Immature natural killer cell (primary cell): ENCODE measurements around the gene CASK. TPM values are rescaled to one million over a fixed set of nuclear protein-coding genes. Genes with fewer than 3 reads are reported as not detected.

ENCODE experiments used
- DNase-seq, 3 donors: peaks; one replicate each; pipeline ENCODE4 v3.0.0; 2022; ENCODE audit warnings: mixed read lengths in 1 of 3
- H3K27ac Mint-ChIP-seq, 6 donors: one replicate each; pipeline ENCODE4 v1.8.0; 2020; ENCODE audit warnings: mixed read lengths in 6 of 6, mild to moderate bottlenecking in 5 of 6, inconsistent platforms in 4 of 6, moderate library complexity in 3 of 6
- H3K27me3 Mint-ChIP-seq, 3 donors: one replicate each; pipeline ENCODE4 v1.8.0; 2020 to 2021; ENCODE audit warnings: low read depth in 3 of 3, mild to moderate bottlenecking in 3 of 3, mixed read lengths in 3 of 3, moderate library complexity in 3 of 3, inconsistent platforms in 1 of 3
- H3K36me3 Mint-ChIP-seq, 3 donors: one replicate each; pipeline ENCODE4 v1.8.0; 2020; ENCODE audit warnings: mixed read lengths in 3 of 3, inconsistent platforms in 2 of 3, mild to moderate bottlenecking in 2 of 3
- H3K4me1 Mint-ChIP-seq, 2 donors: one replicate each; pipeline ENCODE4 v1.8.0; 2020; ENCODE audit warnings: inconsistent platforms in 2 of 2, mild to moderate bottlenecking in 2 of 2, mixed read lengths in 2 of 2, moderate library complexity in 1 of 2
- H3K4me3 Mint-ChIP-seq, 5 donors: one replicate each; pipeline ENCODE4 v1.8.0; 2020; ENCODE audit warnings: mild to moderate bottlenecking in 5 of 5, mixed read lengths in 5 of 5, inconsistent platforms in 3 of 5, moderate library complexity in 3 of 5
- H3K9me3 Mint-ChIP-seq, 6 donors: one replicate each; pipeline ENCODE4 v1.8.0; 2020; ENCODE audit warnings: mild to moderate bottlenecking in 6 of 6, mixed read lengths in 6 of 6, inconsistent platforms in 4 of 6, moderate library complexity in 3 of 6
- polyA plus RNA-seq, 3 donors: library from polyadenylated mRNA; unstranded; fragments of 300-500 nt; fragmentation: Illumina TruSeq; gene quantifications; one replicate each; pipeline ENCODE4 v1.2.3, GENCODE V29; 2021

CASK gene
- polyA plus RNA-seq, 3 donors from 2014 or later, result 3.0 to 7.0 (median 3.2) TPM

DNA sequence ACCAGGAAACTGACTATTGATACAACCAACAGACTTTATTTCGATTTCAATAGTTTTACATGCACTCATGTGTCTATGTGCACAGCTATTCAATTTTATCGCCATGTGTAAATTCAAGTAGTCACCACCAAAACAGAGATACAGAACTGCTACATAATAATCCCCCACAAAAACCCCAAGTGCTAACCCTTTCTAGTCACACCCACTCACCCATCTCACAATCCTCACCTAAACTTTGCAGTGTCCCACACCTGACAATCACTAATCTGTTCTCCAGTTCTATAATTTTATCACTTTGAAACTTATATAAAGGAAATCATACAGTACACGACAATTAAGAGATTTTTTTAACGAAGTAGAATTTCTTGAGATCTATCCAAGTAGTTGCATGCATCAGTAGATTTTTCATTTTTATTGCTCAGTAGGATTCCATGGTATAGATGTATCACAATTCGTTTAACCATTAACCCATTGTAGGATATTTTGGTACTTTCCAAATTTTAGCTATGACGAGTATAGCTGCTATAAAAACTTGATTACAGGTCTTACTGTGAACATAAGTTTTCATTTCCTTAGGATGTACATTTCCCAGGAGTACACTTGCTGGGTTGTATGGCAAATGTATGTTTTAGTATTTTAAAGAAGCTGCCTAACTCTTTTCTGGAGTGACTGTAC lies 85.9 kb downstream of the CASK start:
- H3K4me3 Mint-ChIP-seq, result peak overlapping the region in 1 of 5 donors; percentile 25
- no peaks in the 10 kb centered on the region for H3K27me3 Mint-ChIP-seq
- no peak for DNase-seq
- no peak overlapping the region for H3K27ac Mint-ChIP-seq
- H3K36me3 Mint-ChIP-seq, result peaks cover 0 to 6% (median 3%) of the 10 kb centered on the region in 3 donors
- H3K9me3 Mint-ChIP-seq, result peaks cover 0 to under 1% (median 0%) of the 10 kb centered on the region in 6 donors
- H3K4me1 Mint-ChIP-seq, result peaks cover 4 to 15% of the 10 kb centered on the region in 2 donors

DNA sequence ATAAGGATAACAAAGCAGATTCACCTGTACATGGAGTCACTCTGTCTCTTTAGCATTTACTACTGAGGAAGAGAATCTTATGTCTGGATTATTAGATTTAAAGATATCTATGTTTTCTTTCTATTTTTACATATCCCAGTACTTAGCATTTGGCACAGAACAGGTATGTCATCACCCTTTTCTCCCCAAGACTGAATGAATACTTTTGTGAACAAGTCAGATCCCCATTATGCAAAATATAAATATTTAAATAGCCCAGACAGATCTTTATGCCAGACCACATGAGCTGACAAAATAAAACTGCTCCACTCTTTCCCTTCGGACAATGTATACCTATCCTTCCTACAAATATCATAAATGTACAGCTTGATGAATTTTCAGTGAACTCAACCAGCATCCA lies 94.5 kb downstream of the CASK start:
- peaks cover 2 to 15% of the 10 kb centered on the region in 2 donors for H3K4me1 Mint-ChIP-seq
- H3K27me3 Mint-ChIP-seq, result peaks cover 0 to 3% (median 0%) of the 10 kb centered on the region in 3 donors
- no peak overlapping the region for H3K27ac Mint-ChIP-seq
- no peak for DNase-seq
- H3K36me3 Mint-ChIP-seq, result no peaks in the 10 kb centered on the region
- H3K9me3 Mint-ChIP-seq, result no peaks in the 10 kb centered on the region
- no peak overlapping the region for H3K4me3 Mint-ChIP-seq

DNA sequence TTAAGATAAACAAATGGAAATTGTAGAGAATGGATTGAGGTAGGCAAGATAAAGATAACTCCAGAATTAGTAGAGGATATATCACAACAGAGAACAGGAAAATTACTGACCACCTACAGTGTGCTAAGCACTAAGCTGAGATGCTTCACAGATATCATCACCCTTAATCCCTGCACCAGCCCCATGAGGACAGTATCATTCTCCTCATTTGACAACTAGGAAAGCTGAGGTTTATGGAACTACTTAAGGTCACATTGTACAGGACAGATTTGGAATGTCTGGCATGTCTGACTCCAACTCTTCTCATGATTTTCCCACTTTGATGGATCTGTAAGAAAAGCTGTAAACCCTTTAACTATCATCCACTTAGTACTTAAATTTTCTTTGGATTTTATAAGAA lies 95.5 kb downstream of the CASK start:
- no peak for DNase-seq
- Mint-ChIP-seq H3K36me3 (peaks cover 0 to under 1% (median 0%) of the 10 kb centered on the region in 3 donors), H3K27ac (no peak overlapping the region), H3K9me3 (no peaks in the 10 kb centered on the region), H3K27me3 (peaks cover 0 to 3% (median 0%) of the 10 kb centered on the region in 3 donors), H3K4me3 (no peak overlapping the region), H3K4me1 (peaks cover 2 to 15% of the 10 kb centered on the region in 2 donors)

DNA sequence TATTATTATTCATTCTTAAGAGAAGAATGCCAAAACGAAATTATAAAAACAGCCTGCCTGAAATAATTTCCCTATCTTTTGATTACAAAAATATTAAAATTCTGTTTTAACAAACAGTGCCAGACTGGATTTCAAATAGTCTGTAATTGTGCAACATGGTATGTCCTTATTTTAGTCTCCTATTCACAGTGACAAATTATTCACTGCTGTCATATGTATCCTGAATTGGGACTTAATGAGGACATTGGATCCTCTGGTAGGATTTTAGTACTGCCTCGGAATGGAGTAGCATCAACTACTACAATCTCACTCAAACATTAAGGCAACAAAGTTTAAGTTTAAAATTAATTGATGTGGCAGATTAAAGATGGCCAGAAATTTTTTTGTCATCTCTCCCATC lies 97.6 kb downstream of the CASK start:
- DNase-seq, result no peak
- peaks cover 0 to 4% (median 0%) of the 10 kb centered on the region in 3 donors for H3K36me3 Mint-ChIP-seq
- H3K4me3 Mint-ChIP-seq, result no peak overlapping the region
- no peaks in the 10 kb centered on the region for H3K9me3 Mint-ChIP-seq
- H3K27me3 Mint-ChIP-seq, result peaks cover 0 to 3% (median 0%) of the 10 kb centered on the region in 3 donors
- peaks cover under 1 to 11% of the 10 kb centered on the region in 2 donors for H3K4me1 Mint-ChIP-seq
- no peak overlapping the region for H3K27ac Mint-ChIP-seq

DNA sequence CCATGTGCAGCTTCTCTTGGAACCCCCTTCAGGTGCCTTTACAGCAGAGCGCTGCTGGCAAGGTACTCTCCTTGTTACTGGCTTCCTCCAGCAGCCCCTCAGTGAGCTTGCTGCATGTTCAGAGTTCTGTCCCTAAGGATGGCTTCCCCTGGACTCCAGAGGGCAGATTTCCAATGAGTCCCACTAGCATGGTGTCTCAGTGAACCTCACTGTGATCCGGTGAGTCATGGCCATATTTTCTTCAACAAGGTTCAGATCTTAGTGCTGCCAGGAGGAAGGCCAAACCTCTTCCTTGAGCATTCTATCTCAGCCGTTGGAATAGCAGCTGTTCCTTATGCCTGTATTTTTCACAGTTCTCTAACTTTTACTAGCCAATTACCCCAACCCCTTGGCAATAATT lies 98.8 kb downstream of the CASK start:
- DNase-seq, result no peak
- Mint-ChIP-seq H3K36me3 (peaks cover 0 to 4% (median 0%) of the 10 kb centered on the region in 3 donors), H3K9me3 (no peaks in the 10 kb centered on the region), H3K27ac (no peak overlapping the region), H3K4me1 (peaks cover 0 to 10% of the 10 kb centered on the region in 2 donors), H3K4me3 (no peak overlapping the region), H3K27me3 (peaks cover 0 to 3% (median 0%) of the 10 kb centered on the region in 3 donors)

DNA sequence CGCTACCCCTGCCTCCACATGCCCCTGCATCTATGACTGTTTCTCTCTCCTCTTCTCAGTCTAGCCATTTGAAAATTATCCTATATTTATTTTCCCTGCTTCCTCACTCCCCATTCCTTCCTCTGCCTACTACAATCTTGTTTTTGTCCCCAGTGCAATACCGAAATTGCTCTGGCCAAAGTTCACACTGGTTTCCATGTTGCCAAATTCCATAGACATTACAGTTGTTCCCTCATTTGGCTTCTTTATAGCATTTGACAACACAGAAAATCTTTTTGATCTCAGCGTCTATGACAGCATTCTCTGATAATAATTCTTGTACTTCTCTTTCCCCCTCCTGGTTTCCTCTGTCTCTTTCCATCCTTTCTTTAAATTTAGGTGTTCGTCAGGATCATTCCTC lies 100.0 kb downstream of the CASK start:
- Mint-ChIP-seq H3K9me3 (no peaks in the 10 kb centered on the region), H3K27me3 (peaks cover 0 to 3% (median 0%) of the 10 kb centered on the region in 3 donors), H3K36me3 (peaks cover 0 to 4% (median 0%) of the 10 kb centered on the region in 3 donors), H3K4me3 (no peak overlapping the region), H3K27ac (no peak overlapping the region), H3K4me1 (no peaks in the 10 kb centered on the region)
- no peak for DNase-seq

DNA sequence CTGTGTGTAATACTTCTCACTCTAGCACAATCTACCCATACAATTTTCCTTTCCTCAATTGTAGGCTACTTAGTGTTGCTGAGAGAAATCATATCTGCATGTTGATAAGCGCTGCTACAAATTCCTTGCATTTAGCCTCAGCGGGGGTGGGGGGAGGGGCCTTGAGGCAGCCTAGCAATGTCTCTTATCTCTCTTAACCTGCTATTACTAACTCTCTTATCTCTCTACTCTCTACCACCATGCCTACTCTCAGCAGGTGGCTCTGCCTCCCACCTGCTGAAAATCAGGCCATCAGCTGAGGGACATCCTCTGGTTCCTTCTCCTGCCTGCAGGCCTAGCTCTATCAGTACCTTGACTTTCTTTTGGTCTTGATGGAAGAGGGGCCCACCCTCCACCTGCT lies 100.5 kb downstream of the CASK start:
- Mint-ChIP-seq H3K4me1 (no peaks in the 10 kb centered on the region), H3K9me3 (no peaks in the 10 kb centered on the region)

DNA sequence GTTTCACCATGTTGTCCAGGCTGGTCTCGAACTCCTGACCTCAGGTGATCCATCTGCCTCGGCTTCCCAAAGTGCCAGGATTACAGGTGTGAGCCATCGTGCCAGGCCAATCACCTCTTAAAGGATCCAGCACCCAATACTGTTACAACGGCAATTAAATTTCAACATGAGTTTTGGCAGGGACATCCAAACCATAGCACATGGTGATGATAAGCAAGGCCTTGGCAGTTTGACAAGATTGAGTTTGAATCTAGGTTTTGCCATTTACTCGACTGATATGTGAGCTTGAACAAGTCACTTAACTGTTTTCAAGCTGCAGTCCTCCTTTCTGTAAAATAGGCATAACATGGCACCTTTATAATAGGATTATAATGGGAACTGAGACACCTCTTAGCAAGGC lies 115.3 kb downstream of the CASK start:
- no peak for DNase-seq
- peaks cover 3 to 14% of the 10 kb centered on the region in 2 donors for H3K4me1 Mint-ChIP-seq
- no peak overlapping the region for H3K4me3 Mint-ChIP-seq

More for the DNA sequence above, 100.5 kb downstream of the CASK start:
- Mint-ChIP-seq H3K36me3 (peaks cover 0 to 4% (median 0%) of the 10 kb centered on the region in 3 donors), H3K27ac (no peak overlapping the region), H3K27me3 (peaks cover 0 to 3% (median 2%) of the 10 kb centered on the region in 3 donors), H3K4me3 (no peak overlapping the region)
- DNase-seq, result no peak

DNA sequence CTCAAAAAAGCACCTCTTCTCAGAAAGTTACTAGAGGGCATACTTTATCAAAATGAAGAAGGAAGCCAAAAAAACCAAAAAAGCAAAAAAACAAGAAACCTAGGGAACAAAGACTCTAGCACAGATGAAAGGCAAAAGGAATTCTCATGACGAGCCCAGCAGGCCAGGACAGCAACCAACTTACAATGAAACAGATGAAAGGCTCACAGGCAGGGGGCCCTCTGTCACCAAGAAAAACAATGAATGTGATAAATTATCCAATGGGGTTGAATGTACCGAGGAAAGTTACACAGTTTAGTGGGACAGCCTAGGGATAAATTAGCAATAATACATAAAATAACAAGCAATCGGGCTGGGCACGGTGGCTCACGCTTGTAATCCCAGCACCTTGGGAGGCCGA lies 120.4 kb downstream of the CASK start:
- H3K27ac Mint-ChIP-seq, result no peak overlapping the region
- peaks cover 0 to 4% (median 0%) of the 10 kb centered on the region in 3 donors for H3K27me3 Mint-ChIP-seq
- DNase-seq, result no peak
- H3K36me3 Mint-ChIP-seq, result peaks cover 0 to 4% (median 0%) of the 10 kb centered on the region in 3 donors
- H3K4me1 Mint-ChIP-seq, result peaks cover 5 to 18% of the 10 kb centered on the region in 2 donors
- H3K9me3 Mint-ChIP-seq, result no peaks in the 10 kb centered on the region
- no peak overlapping the region for H3K4me3 Mint-ChIP-seq

More for the DNA sequence above, 115.3 kb downstream of the CASK start:
- Mint-ChIP-seq H3K9me3 (peaks cover 0 to 3% (median 0%) of the 10 kb centered on the region in 6 donors), H3K36me3 (peaks cover 0 to 4% (median 0%) of the 10 kb centered on the region in 3 donors), H3K27me3 (peaks cover 0 to 2% (median 0%) of the 10 kb centered on the region in 3 donors), H3K27ac (no peak overlapping the region)

DNA sequence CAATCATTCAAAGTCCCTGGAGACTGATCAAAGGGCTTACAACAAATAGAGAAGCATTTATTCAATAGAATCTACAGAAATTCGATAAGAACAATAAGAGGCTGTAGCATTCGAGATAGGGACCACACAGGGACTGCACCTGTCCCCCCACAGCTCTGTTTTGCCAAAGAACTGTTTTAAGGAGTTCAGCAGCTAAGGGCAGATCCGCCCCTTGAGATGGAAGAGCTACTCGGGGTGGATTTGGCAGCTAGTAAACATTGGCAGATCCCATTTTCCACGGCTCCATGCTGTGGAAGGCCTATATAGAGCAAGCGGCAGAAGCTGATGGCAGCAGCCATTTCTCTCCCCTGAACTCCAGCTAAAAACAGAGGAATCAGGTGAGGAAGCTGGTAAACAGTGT lies 123.7 kb downstream of the CASK start:
- H3K4me3 Mint-ChIP-seq, result no peak overlapping the region
- no peak for DNase-seq
- peaks cover 16 to 31% of the 10 kb centered on the region in 2 donors for H3K4me1 Mint-ChIP-seq
- H3K9me3 Mint-ChIP-seq, result no peaks in the 10 kb centered on the region
- H3K27ac Mint-ChIP-seq, result no peak overlapping the region
- H3K36me3 Mint-ChIP-seq, result no peaks in the 10 kb centered on the region
- peaks cover 0 to 4% (median 0%) of the 10 kb centered on the region in 3 donors for H3K27me3 Mint-ChIP-seq

DNA sequence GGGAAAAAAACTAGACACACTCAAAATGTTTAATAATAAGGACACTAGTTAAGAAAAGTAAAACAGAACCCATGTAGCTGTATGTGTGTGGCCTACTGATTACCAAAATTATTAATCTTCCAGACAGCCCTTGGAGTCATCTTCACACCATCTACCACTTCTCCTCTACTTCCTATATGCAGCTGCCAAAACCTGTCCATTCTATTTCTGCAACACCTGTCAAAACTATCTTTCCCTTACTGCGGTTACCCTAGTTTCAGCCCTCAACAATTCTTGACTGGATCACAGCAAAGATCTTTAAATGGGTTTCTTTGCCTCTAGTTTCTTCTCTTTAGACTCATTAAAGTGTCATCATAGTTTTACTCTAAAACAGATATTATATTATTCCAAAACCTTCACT lies 126.8 kb downstream of the CASK start:
- Mint-ChIP-seq H3K36me3 (no peaks in the 10 kb centered on the region), H3K9me3 (no peaks in the 10 kb centered on the region), H3K27ac (peak overlapping the region in 1 of 6 donors; percentile 36), H3K4me1 (peaks cover 12 to 18% of the 10 kb centered on the region in 2 donors), H3K4me3 (no peak overlapping the region), H3K27me3 (peaks cover 0 to under 1% (median 0%) of the 10 kb centered on the region in 3 donors)
- no peak for DNase-seq

DNA sequence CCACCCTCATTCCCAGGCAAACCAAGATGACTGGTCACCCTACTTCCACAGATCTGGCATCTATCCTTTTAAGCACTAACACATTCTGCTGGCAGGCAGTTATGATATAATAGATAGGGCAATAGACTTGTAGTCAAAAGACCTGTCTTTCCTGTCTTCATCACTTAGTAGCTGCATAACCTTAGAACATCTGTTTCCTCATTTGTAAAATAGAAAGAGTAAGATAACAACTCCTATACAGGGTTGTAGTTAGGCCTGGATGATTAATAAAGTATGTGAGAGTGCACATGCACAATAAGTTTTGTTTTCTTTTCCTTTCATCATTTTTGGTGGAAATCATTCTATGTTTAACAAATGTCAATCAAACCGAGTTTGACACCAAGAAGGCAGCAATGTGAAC lies 127.3 kb downstream of the CASK start:
- Mint-ChIP-seq H3K27ac (peak overlapping the region in 2 of 6 donors; percentile 6 to 13), H3K27me3 (no peaks in the 10 kb centered on the region), H3K4me3 (no peak overlapping the region), H3K4me1 (peaks cover 12 to 18% of the 10 kb centered on the region in 2 donors), H3K36me3 (no peaks in the 10 kb centered on the region), H3K9me3 (no peaks in the 10 kb centered on the region)
- DNase-seq, result no peak

DNA sequence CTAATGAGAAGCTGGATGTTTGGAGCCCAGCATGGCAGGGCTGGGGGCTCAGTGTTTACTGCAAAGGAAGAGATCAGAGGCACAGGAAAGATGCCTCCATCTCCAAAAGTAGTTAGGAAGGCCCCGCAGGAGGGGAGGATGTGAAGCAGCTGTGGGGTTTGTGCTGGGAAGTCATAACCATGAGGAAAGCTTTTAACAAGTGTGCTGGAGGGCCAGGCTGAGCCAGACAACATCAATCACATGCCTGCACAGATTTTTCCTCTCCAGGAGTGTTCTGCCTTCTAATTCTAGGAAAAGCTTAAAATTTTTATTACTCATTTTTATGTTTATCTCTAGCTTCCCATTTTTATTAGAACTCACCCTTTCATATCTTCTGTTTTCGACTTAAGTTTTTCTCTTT lies 134.0 kb downstream of the CASK start:
- Mint-ChIP-seq H3K9me3 (no peaks in the 10 kb centered on the region), H3K4me1 (peaks cover 0 to 9% of the 10 kb centered on the region in 2 donors), H3K4me3 (no peak overlapping the region), H3K27me3 (peaks cover 0 to 3% (median 2%) of the 10 kb centered on the region in 3 donors), H3K27ac (peak overlapping the region in 2 of 6 donors; percentile 15 to 23), H3K36me3 (no peaks in the 10 kb centered on the region)
- no peak for DNase-seq

DNA sequence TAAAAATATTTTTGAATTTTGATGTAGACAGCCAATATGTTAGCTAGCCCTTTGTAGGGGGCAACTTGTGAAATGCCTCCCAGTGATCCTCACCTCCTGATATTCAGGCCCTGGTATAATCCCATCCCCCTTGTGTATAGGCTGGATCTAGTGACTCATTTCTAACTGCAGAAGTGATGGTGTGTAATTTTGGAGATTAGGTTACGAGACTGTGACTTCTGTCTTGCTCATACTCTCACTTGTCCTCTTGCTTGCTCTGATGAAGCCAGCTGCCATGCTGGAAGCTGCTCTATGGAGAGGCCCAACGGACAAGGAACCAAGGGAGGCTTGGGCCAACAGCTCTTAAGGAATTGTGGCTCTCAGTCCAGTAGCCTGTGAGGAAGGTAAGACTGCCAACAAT lies 137.7 kb downstream of the CASK start:
- no peak overlapping the region for H3K4me3 Mint-ChIP-seq
- H3K36me3 Mint-ChIP-seq, result no peaks in the 10 kb centered on the region
- H3K9me3 Mint-ChIP-seq, result no peaks in the 10 kb centered on the region
- H3K27me3 Mint-ChIP-seq, result peaks cover 0 to 3% (median 2%) of the 10 kb centered on the region in 3 donors
- H3K4me1 Mint-ChIP-seq, result peaks cover 0 to 16% of the 10 kb centered on the region in 2 donors
- no peak overlapping the region for H3K27ac Mint-ChIP-seq
- DNase-seq, result no peak
